SK-N-SH (cell line): ENCODE measurements around the gene IGF2BP3. TPM values are rescaled to one million over a fixed set of nuclear protein-coding genes. Genes with fewer than 3 reads are reported as not detected.

ENCODE experiments used
- CTCF ChIA-PET: fragments of 300-600, 350-600 bp; formaldehyde crosslinking; extraction: SDS; loops from one replicate; lab custom pipeline; 2021; lab: Yijun Ruan, JAX
- POLR2A ChIA-PET: fragments of 350-600 bp; sonication (Branson Sonifier 250); formaldehyde crosslinking; extraction: SDS; loops from one replicate; lab custom pipeline; 2020; ENCODE audit warnings: antibody characterized with exemption, inconsistent platforms; lab: Yijun Ruan, JAX
- DNase-seq: peaks from one replicate; pipeline ENCODE4 v3.0.0; 2012
- H2AFZ ChIP-seq: fragments of 200-600 bp; sonication (generic); 2 replicates; pipeline ENCODE4 v1.8.1; 2016; ENCODE audit warnings: antibody characterized with exemption, mild to moderate bottlenecking, low read depth
- H3F3A ChIP-seq: fragments of 200-600 bp; sonication (generic); replicated peaks from 2 replicates; pipeline ENCODE3; 2016; ENCODE audit warnings: antibody characterized with exemption, mild to moderate bottlenecking; ENCODE audit not compliant: insufficient read depth
- H3K27ac ChIP-seq, 2 experiments: fragments of 200-500 bp in 1 of 2; fragments of 200-600 bp in 1 of 2; sonication (Bioruptor generic) in 1 of 2; sonication (generic), shearing (Covaris generic) in 1 of 2; 2 replicates each; pipeline versions ENCODE4 v1.5.1 to v1.6.1; 2014 to 2016; ENCODE audit warnings: low read depth in 2 of 2, inconsistent platforms in 1 of 2, low read length in 1 of 2, mild to moderate bottlenecking in 1 of 2, mixed read lengths in 1 of 2
- H3K27me3 ChIP-seq: fragments of 200-600 bp; sonication (generic), shearing (Covaris generic); 2 replicates; pipeline ENCODE4 v1.6.1; 2016; ENCODE audit warnings: mixed run types; ENCODE audit not compliant: insufficient read depth
- H3K36me3 ChIP-seq, 2 experiments: fragments of 200-500 bp in 1 of 2; fragments of 200-600 bp in 1 of 2; sonication (Bioruptor generic) in 1 of 2; sonication (generic) in 1 of 2; replicated peaks in 1 of 2; 2 replicates each; pipeline versions ENCODE3 to v1.5.1; 2014 to 2016; ENCODE audit warnings: low read length in 1 of 2, mild to moderate bottlenecking in 1 of 2; ENCODE audit not compliant: insufficient read depth in 2 of 2, control insufficient read depth in 1 of 2
- H3K4me1 ChIP-seq, 2 experiments: fragments of 200-500 bp in 1 of 2; fragments of 200-600 bp in 1 of 2; sonication (Bioruptor generic) in 1 of 2; sonication (generic), shearing (Covaris generic) in 1 of 2; 2 replicates each; pipeline versions ENCODE4 v1.5.1 to v1.6.1; 2014 to 2016; ENCODE audit warnings: low read depth in 1 of 2, low read length in 1 of 2, mixed run types in 1 of 2; ENCODE audit not compliant: insufficient read depth in 2 of 2, control insufficient read depth in 1 of 2
- H3K4me2 ChIP-seq: fragments of 200-600 bp; sonication (generic), shearing (Covaris generic); 2 replicates; pipeline ENCODE4 v1.6.1; 2017; ENCODE audit warnings: mixed run types
- H3K4me3 ChIP-seq, 2 experiments: fragments of 200-500 bp in 1 of 2; fragments of 200-600 bp in 1 of 2; sonication (Bioruptor generic) in 1 of 2; sonication (generic), shearing (Covaris generic) in 1 of 2; 2 replicates each; pipeline versions ENCODE4 v1.5.1 to v1.8.1; 2014 to 2016; ENCODE audit warnings: low read depth in 2 of 2, inconsistent platforms in 1 of 2, low read length in 1 of 2, mild to moderate bottlenecking in 1 of 2, mixed read lengths in 1 of 2, moderate library complexity in 1 of 2
- H3K79me2 ChIP-seq: fragments of 200-600 bp; sonication (generic); 2 replicates; pipeline ENCODE4 v1.8.1; 2017; ENCODE audit warnings: mild to moderate bottlenecking; ENCODE audit not compliant: insufficient read depth
- H3K9ac ChIP-seq: fragments of 200-600 bp; sonication (generic); 2 replicates; pipeline ENCODE4 v1.6.1; 2017; ENCODE audit warnings: mixed run types
- H3K9me2 ChIP-seq: fragments of 200-600 bp; sonication (generic); 2 replicates; pipeline ENCODE4 v1.6.1; 2017; ENCODE audit warnings: mixed run types
- H3K9me3 ChIP-seq: fragments of 200-600 bp; sonication (generic); 2 replicates; pipeline ENCODE4 v1.6.1; 2017; ENCODE audit warnings: mixed run types, mild to moderate bottlenecking, moderate library complexity
- H4K20me1 ChIP-seq: fragments of 200-600 bp; sonication (generic); 2 replicates; pipeline ENCODE4 v1.6.1; 2017; ENCODE audit warnings: mild to moderate bottlenecking, mixed run types; ENCODE audit not compliant: insufficient read depth
- CTCF ChIP-seq: fragments of 200-600 bp; sonication (generic); IDR thresholded peaks from 2 replicates; pipeline ENCODE4 v1.6.1; 2017; ENCODE audit warnings: antibody characterized with exemption, mild to moderate bottlenecking, moderate library complexity
- FOSL2 ChIP-seq: IDR thresholded peaks from 2 replicates; pipeline ENCODE4 v1.4.0; 2012; ENCODE audit warnings: low read depth, mild to moderate bottlenecking, moderate library complexity, borderline replicate concordance
- FOXJ3 ChIP-seq: sonication (generic); formaldehyde crosslinking; IDR thresholded peaks from 2 replicates; pipeline ENCODE4 v1.5.1; 2020; ENCODE audit warnings: mild to moderate bottlenecking, missing genetic modification reagents
- FOXM1 ChIP-seq: IDR thresholded peaks from 2 replicates; pipeline ENCODE4 v1.4.0; 2012; ENCODE audit warnings: low read depth, mild to moderate bottlenecking
- JUND ChIP-seq: IDR thresholded peaks from 2 replicates; pipeline ENCODE4 v1.4.0; 2012
- MAX ChIP-seq: IDR thresholded peaks from 2 replicates; pipeline ENCODE4 v1.4.0; 2012; ENCODE audit warnings: low read depth
- MEF2A ChIP-seq: IDR thresholded peaks from 2 replicates; pipeline ENCODE4 v1.4.0; 2012; ENCODE audit warnings: low read depth, borderline replicate concordance
- NFIC ChIP-seq: IDR thresholded peaks from 2 replicates; pipeline ENCODE4 v1.4.0; 2012; ENCODE audit warnings: borderline replicate concordance
- NRF1 ChIP-seq: IDR thresholded peaks from 2 replicates; pipeline ENCODE4 v1.6.1; 2012; ENCODE audit warnings: low read depth, mild to moderate bottlenecking, low read length
- PBX3 ChIP-seq: IDR thresholded peaks from 2 replicates; pipeline ENCODE4; 2012
- RAD21 ChIP-seq: IDR thresholded peaks from 2 replicates; pipeline ENCODE4 v1.6.1; 2012; ENCODE audit warnings: mild to moderate bottlenecking, low read length
- SMC3 ChIP-seq: IDR thresholded peaks from 2 replicates; pipeline ENCODE4 v1.6.1; 2012; ENCODE audit warnings: low read depth, low read length, improper control_type of control experiment
- TAF1 ChIP-seq: IDR thresholded peaks from 2 replicates; pipeline ENCODE4 v1.6.1; 2012; ENCODE audit warnings: low read depth, mild to moderate bottlenecking, low read length, moderate library complexity, borderline replicate concordance
- TCF12 ChIP-seq: IDR thresholded peaks from 2 replicates; pipeline ENCODE4 v1.4.0; 2012
- TEAD4 ChIP-seq: IDR thresholded peaks from 2 replicates; pipeline ENCODE4 v1.4.0; 2012; ENCODE audit warnings: mild to moderate bottlenecking, borderline replicate concordance; ENCODE audit not compliant: insufficient read depth
- USF1 ChIP-seq: IDR thresholded peaks from 2 replicates; pipeline ENCODE4 v1.4.0; 2012; ENCODE audit warnings: low read depth, borderline replicate concordance
- USF2 ChIP-seq: fragments of 150-350 bp; IDR thresholded peaks from 2 replicates; pipeline ENCODE4 v1.6.1; 2017; ENCODE audit warnings: antibody characterized with exemption, low read length, low read depth, borderline replicate concordance
- ZBTB33 ChIP-seq: IDR thresholded peaks from 2 replicates; pipeline ENCODE4 v1.4.0; 2012; ENCODE audit warnings: low read depth, borderline replicate concordance
- polyA plus RNA-seq, 3 experiments: library from polyadenylated mRNA; depleted of rRNA; stranded (reverse); fragments of >200 nt; gene quantifications; 2 replicates each; pipeline ENCODE4 v1.2.3, GENCODE V29; 2012

The IGF2BP3 gene
- polyA plus RNA-seq, 1 of the 3 experiments (the other 2 are of a cell fraction) = 34.4 TPM

GRCh38 chr7:23343102-23343501 is 127.2 kb downstream of the IGF2BP3 start:
- no peak for DNase-seq
- Histone ChIP-seq H3F3A (peaks cover 23% of the 10 kb centered on the region), H3K79me2 (peaks cover 35% of the 10 kb centered on the region), H3K27ac (peak overlapping the region in 1 of 2 experiments; percentile 26; a peak in 1 of 4 replicates), H2AFZ (no peak overlapping the region), H3K9me3 (no peaks in the 10 kb centered on the region), H3K27me3 (no peaks in the 10 kb centered on the region), H3K4me1 (peaks cover 15 to 32% of the 10 kb centered on the region in 2 experiments), H3K36me3 (peaks cover 80 to 83% of the 10 kb centered on the region in 2 experiments), H3K9me2 (no peaks in the 10 kb centered on the region), H3K9ac (no peak overlapping the region), H3K4me2 (no peak overlapping the region), H4K20me1 (no peaks in the 10 kb centered on the region), H3K4me3 (no peak overlapping the region)
- POLR2A ChIA-PET = no interaction called here
- CTCF ChIA-PET = interaction anchor here (1.5 to 2.3 kb wide), 2 partner anchors 15 to 70 kb away, joined by 4 to 7 read pairs; no protein-coding TSS in a partner anchor
- TF ChIP-seq ZBTB33 = no peak
- TF ChIP-seq FOSL2 = no peak
- no peak for TF ChIP-seq FOXM1
- no peak for TF ChIP-seq SMC3
- no peak for TF ChIP-seq TEAD4
- no peak for TF ChIP-seq CTCF
- no peak for TF ChIP-seq USF1
- no peak for TF ChIP-seq TCF12
- no peak for TF ChIP-seq RAD21
- TF ChIP-seq NRF1 = no peak
- no peak for TF ChIP-seq JUND
- TF ChIP-seq NFIC = no peak
- TF ChIP-seq TAF1 = no peak
- no peak for TF ChIP-seq MAX
- no peak for TF ChIP-seq USF2
- TF ChIP-seq PBX3 = no peak
- no peak for TF ChIP-seq MEF2A
- TF ChIP-seq FOXJ3 (CRISPR knock-in tag) = no peak
- TF ChIP-seq, all 33 proteins: peak for 0
